8988T (cell line): ENCODE measurements around the gene GOLGA8S.
"Not testable (repeated sequence)": the region's sequence is repeated elsewhere in the genome, so short reads cannot be mapped to it uniquely, and the experiment has no call there.

ENCODE experiments used
- DNase-seq: peaks from one replicate; pipeline ENCODE4 v3.0.0; 2011

The GOLGA8S gene

GRCh38 chr15:23354448-23354847, at the start of gene GOLGA8S:
GOLGA8S (plus strand) TSS chr15:23354748; CDS start chr15:23354810, 62 bp downstream.
- not testable (repeated sequence) for DNase-seq

- not testable (repeated sequence) for DNase-seq
Measured at GRCh38 chr15:23304805-23305204, 49.7 kb upstream of the GOLGA8S start.

GRCh38 chr15:23305921-23306320, 48.6 kb upstream of the GOLGA8S start:
- not testable (repeated sequence) for DNase-seq

- not testable (repeated sequence) for DNase-seq
Measured at GRCh38 chr15:23311233-23311632, 43.3 kb upstream of the GOLGA8S start.

GRCh38 chr15:23334096-23334495, 20.5 kb upstream of the GOLGA8S start, which contains the start of gene GOLGA6L26:
GOLGA6L26 (minus strand) TSS chr15:23334196; CDS start chr15:23334135, 61 bp downstream.
- not testable (repeated sequence) for DNase-seq

GRCh38 chr15:23362622-23363021, 8.1 kb downstream of the GOLGA8S start:
- DNase-seq, result not testable (repeated sequence)

- DNase-seq, result not testable (repeated sequence)
Measured at GRCh38 chr15:23364261-23364660, 9.7 kb downstream of the GOLGA8S start.

GRCh38 chr15:23370578-23370977, 16.0 kb downstream of the GOLGA8S start:
- DNase-seq, result no peak

- not testable (repeated sequence) for DNase-seq
Measured at GRCh38 chr15:23371134-23371533, 16.6 kb downstream of the GOLGA8S start.

GRCh38 chr15:23371868-23372267, 17.3 kb downstream of the GOLGA8S start:
- not testable (repeated sequence) for DNase-seq

- no peak for DNase-seq
Measured at GRCh38 chr15:23372284-23372683, 17.7 kb downstream of the GOLGA8S start.

GRCh38 chr15:23372891-23373600, 18.5 kb downstream of the GOLGA8S start:
- not testable (repeated sequence) for DNase-seq

GRCh38 chr15:23374226-23374625, 19.7 kb downstream of the GOLGA8S start:
- DNase-seq, result not testable (repeated sequence)

GRCh38 chr15:23378946-23379345, 24.4 kb downstream of the GOLGA8S start:
- DNase-seq, result not testable (repeated sequence)

GRCh38 chr15:23380700-23381099, 26.2 kb downstream of the GOLGA8S start:
- not testable (repeated sequence) for DNase-seq

GRCh38 chr15:23381192-23381591, 26.6 kb downstream of the GOLGA8S start:
- DNase-seq, result not testable (repeated sequence)

- DNase-seq, result no peak
Measured at GRCh38 chr15:23384371-23384770, 29.8 kb downstream of the GOLGA8S start.

- no peak for DNase-seq
Measured at GRCh38 chr15:23385886-23386430, 31.4 kb downstream of the GOLGA8S start.

GRCh38 chr15:23387621-23388190, 33.2 kb downstream of the GOLGA8S start:
- no peak for DNase-seq

GRCh38 chr15:23395030-23395692, 40.6 kb downstream of the GOLGA8S start:
- DNase-seq, result no peak

GRCh38 chr15:23395832-23396231, 41.3 kb downstream of the GOLGA8S start:
- DNase-seq, result no peak

- DNase-seq, result no peak
Measured at GRCh38 chr15:23397779-23398178, 43.2 kb downstream of the GOLGA8S start.

GRCh38 chr15:23398357-23398756, 43.8 kb downstream of the GOLGA8S start:
- DNase-seq, result not testable (repeated sequence)
